ENCODE results near the gene SLC47A2. TPM values are rescaled to one million over a fixed set of nuclear protein-coding genes. Genes with fewer than 3 reads are reported as not detected.

The SLC47A2 gene
- total RNA-seq, 1 donor from 2014 or later = not detected

DNA sequence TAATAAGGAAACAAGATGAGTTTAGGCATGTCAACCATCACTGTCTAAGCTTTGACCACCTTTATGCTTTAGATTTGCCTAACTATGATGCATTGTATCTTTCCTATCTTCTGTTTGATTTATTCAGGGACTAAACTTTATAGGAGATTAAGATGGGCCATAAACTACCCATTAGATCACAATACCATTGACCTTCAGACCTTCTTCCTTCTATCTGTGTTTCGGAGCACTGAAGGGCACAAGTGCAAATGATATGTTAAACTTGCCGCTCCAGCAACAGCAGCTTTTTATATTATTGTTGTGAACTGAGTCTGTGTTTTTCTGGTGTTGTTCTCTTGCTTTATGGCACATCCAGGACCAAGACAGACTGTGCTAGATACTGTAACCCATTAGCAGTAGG, 84.5 kb downstream of the SLC47A2 start:
- ATAC-seq (no peak), DNase-seq (ENCODE audit: missing footprints) (no peak)
- intact Hi-C loops (cut with DNase I) = no loop called here

DNA sequence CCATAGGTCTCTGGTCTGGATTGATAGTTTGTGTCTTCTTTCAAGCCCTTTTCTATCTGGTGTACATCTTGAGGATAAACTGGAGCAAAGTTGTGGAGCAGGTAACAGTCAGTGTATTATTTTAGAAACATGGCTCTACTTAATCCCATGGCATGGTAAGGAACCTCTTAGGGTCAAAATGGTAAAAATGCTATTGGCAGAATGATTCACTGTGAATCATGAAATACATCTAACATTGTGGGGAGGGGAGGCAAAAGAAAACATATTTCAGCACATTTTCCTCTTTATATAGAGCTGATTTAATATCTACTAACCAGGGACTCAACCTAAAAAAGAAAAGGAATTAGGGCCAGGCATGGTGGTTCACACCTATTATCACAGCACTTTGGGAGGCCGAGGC, 85.7 kb downstream of the SLC47A2 start:
- intact Hi-C loops (cut with DNase I) = no loop called here
- DNase-seq (ENCODE audit: missing footprints) = no peak
- no peak for ATAC-seq

DNA sequence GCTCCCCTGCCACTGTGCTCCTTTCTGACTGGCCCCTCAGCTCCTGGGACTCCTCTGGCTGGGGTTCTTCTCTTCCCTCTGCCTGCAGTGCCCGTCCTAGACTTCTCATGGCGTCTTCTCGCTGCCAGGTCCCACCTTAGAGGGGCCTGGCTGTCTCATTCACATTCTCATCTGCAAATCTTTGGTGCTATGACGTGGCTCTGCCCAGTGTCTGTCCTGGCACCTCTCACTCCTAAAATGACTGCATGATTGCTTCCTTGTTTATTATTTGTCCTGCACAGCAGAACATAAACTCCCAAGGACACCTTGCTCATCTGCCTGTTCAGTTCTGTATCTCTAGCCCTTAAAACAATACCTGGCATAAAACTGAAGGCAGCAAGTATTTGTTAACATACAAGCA, 86.3 kb downstream of the SLC47A2 start:
- intact Hi-C loops (cut with DNase I) = no loop called here
- ATAC-seq (no peak), DNase-seq (ENCODE audit: missing footprints) (no peak)

- no peak for DNase-seq (ENCODE audit: missing footprints)
- intact Hi-C loops (cut with DNase I) = no loop called here
- ATAC-seq = no peak
Observed at GRCh38 chr17:19629449-19629848, 86.9 kb downstream of the SLC47A2 start.

Other genes starting within 250 kb of the SLC47A2 start
- 4.6 TPM for gene SLC47A1, start 182.7 kb downstream of the SLC47A2 start, total RNA-seq
- 64.4 TPM for gene ALDH3A2, start 67.8 kb downstream of the SLC47A2 start, total RNA-seq
- gene ALDH3A1, start 31.7 kb upstream of the SLC47A2 start, total RNA-seq = not detected
- gene ULK2, start 151.4 kb upstream of the SLC47A2 start, total RNA-seq = 14.7 TPM

Data from Right ventricle myocardium inferior (tissue), 1 donor.